ENCODE measurements around the gene NPAS3.

NPAS3 gene

GRCh38 chr14:33420051-33420627 is 481.5 kb downstream of the NPAS3 start:
- in situ Hi-C loops (cut with MboI; ENCODE audit: low sequenced_read_pairs), result no loop called here

- in situ Hi-C loops (cut with MboI; ENCODE audit: low sequenced_read_pairs), result no loop called here
Observed at GRCh38 chr14:33430414-33431035, 491.8 kb downstream of the NPAS3 start.

GRCh38 chr14:33432407-33433023 is 493.8 kb downstream of the NPAS3 start:
- in situ Hi-C loops (cut with MboI; ENCODE audit: low sequenced_read_pairs), result no loop called here

GRCh38 chr14:33433396-33433795 is 494.7 kb downstream of the NPAS3 start:
- in situ Hi-C loops (cut with MboI; ENCODE audit: low sequenced_read_pairs), result no loop called here

- in situ Hi-C loops (cut with MboI; ENCODE audit: low sequenced_read_pairs), result no loop called here
Observed at GRCh38 chr14:33435911-33436689, 497.4 kb downstream of the NPAS3 start.

- in situ Hi-C loops (cut with MboI; ENCODE audit: low sequenced_read_pairs), result no loop called here
Observed at GRCh38 chr14:33441633-33442032, 503.0 kb downstream of the NPAS3 start.

- in situ Hi-C loops (cut with MboI; ENCODE audit: low sequenced_read_pairs), result no loop called here
Observed at GRCh38 chr14:33444136-33444535, 505.5 kb downstream of the NPAS3 start.

GRCh38 chr14:33449268-33449667 is 510.6 kb downstream of the NPAS3 start:
- in situ Hi-C loops (cut with MboI; ENCODE audit: low sequenced_read_pairs), result no loop called here

GRCh38 chr14:33449703-33450395 is 511.2 kb downstream of the NPAS3 start:
- in situ Hi-C loops (cut with MboI; ENCODE audit: low sequenced_read_pairs), result no loop called here

GRCh38 chr14:33450416-33450815 is 511.7 kb downstream of the NPAS3 start:
- in situ Hi-C loops (cut with MboI; ENCODE audit: low sequenced_read_pairs), result no loop called here

- in situ Hi-C loops (cut with MboI; ENCODE audit: low sequenced_read_pairs), result no loop called here
Observed at GRCh38 chr14:33451211-33451610, 512.5 kb downstream of the NPAS3 start.

- in situ Hi-C loops (cut with MboI; ENCODE audit: low sequenced_read_pairs), result no loop called here
Observed at GRCh38 chr14:33452995-33453394, 514.3 kb downstream of the NPAS3 start.

- in situ Hi-C loops (cut with MboI; ENCODE audit: low sequenced_read_pairs), result no loop called here
Observed at GRCh38 chr14:33454022-33454595, 515.4 kb downstream of the NPAS3 start.

GRCh38 chr14:33454707-33455106 is 516.0 kb downstream of the NPAS3 start:
- in situ Hi-C loops (cut with MboI; ENCODE audit: low sequenced_read_pairs), result no loop called here

GRCh38 chr14:33455654-33456345 is 517.1 kb downstream of the NPAS3 start:
- in situ Hi-C loops (cut with MboI; ENCODE audit: low sequenced_read_pairs), result no loop called here

- in situ Hi-C loops (cut with MboI; ENCODE audit: low sequenced_read_pairs), result no loop called here
Observed at GRCh38 chr14:33457021-33457420, 518.3 kb downstream of the NPAS3 start.

- in situ Hi-C loops (cut with MboI; ENCODE audit: low sequenced_read_pairs), result no loop called here
Observed at GRCh38 chr14:33457617-33458016, 518.9 kb downstream of the NPAS3 start.

GRCh38 chr14:33460164-33460563 is 521.5 kb downstream of the NPAS3 start:
- in situ Hi-C loops (cut with MboI; ENCODE audit: low sequenced_read_pairs), result no loop called here

- in situ Hi-C loops (cut with MboI; ENCODE audit: low sequenced_read_pairs), result no loop called here
Observed at GRCh38 chr14:33461036-33461435, 522.4 kb downstream of the NPAS3 start.

- in situ Hi-C loops (cut with MboI; ENCODE audit: low sequenced_read_pairs), result no loop called here
Observed at GRCh38 chr14:33463731-33464130, 525.1 kb downstream of the NPAS3 start.
